ENCODE measurements around the gene TNS3.
A peak's percentile ranks its signal among the peaks of the same experiment; 100 is the strongest.

DNA sequence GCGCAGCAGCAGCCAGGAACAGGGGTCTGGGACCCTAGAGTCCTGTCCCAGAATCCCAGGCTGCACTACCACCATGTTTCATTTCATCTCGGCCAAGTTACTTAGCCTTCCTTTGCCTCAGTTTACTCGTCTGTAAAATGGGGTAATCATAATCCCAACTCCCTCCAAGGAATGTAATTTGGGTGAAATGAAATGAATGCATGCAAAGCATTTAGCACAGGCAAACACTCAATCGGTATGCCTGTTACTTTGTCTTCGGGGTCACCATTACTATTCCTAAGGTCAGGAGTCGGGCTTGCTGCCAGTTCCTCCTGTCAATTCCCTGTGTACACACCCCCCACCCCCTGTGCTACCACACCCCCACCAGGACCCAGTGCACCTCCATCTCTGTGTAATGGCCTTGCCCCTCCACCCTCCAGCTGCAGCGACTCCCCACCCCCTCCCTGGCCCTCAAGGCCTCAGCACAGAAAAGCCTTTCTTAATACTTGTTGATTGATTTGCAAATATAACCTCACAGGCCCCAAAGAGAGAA is 1.7 kb downstream of the TNS3 start:
- TF ChIP-seq MED1 (CRISPR knock-in tag; IDR thresholded peaks at IDR 0.05): peak; percentile 74
- TF ChIP-seq, protein P1, sequence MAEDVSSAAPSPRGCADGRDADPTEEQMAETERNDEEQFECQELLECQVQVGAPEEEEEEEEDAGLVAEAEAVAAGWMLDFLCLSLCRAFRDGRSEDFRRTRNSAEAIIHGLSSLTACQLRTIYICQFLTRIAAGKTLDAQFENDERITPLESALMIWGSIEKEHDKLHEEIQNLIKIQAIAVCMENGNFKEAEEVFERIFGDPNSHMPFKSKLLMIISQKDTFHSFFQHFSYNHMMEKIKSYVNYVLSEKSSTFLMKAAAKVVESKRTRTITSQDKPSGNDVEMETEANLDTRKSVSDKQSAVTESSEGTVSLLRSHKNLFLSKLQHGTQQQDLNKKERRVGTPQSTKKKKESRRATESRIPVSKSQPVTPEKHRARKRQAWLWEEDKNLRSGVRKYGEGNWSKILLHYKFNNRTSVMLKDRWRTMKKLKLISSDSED (CRISPR knock-in tag; IDR thresholded peaks at IDR 0.05): no peak
- TF ChIP-seq, protein P2, sequence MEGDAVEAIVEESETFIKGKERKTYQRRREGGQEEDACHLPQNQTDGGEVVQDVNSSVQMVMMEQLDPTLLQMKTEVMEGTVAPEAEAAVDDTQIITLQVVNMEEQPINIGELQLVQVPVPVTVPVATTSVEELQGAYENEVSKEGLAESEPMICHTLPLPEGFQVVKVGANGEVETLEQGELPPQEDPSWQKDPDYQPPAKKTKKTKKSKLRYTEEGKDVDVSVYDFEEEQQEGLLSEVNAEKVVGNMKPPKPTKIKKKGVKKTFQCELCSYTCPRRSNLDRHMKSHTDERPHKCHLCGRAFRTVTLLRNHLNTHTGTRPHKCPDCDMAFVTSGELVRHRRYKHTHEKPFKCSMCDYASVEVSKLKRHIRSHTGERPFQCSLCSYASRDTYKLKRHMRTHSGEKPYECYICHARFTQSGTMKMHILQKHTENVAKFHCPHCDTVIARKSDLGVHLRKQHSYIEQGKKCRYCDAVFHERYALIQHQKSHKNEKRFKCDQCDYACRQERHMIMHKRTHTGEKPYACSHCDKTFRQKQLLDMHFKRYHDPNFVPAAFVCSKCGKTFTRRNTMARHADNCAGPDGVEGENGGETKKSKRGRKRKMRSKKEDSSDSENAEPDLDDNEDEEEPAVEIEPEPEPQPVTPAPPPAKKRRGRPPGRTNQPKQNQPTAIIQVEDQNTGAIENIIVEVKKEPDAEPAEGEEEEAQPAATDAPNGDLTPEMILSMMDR (CRISPR knock-in tag; IDR thresholded peaks at IDR 0.05): 0 out of 2 replicates have a peak, but pooled peaks have one; percentile 9
- TF ChIP-seq, protein P3, sequence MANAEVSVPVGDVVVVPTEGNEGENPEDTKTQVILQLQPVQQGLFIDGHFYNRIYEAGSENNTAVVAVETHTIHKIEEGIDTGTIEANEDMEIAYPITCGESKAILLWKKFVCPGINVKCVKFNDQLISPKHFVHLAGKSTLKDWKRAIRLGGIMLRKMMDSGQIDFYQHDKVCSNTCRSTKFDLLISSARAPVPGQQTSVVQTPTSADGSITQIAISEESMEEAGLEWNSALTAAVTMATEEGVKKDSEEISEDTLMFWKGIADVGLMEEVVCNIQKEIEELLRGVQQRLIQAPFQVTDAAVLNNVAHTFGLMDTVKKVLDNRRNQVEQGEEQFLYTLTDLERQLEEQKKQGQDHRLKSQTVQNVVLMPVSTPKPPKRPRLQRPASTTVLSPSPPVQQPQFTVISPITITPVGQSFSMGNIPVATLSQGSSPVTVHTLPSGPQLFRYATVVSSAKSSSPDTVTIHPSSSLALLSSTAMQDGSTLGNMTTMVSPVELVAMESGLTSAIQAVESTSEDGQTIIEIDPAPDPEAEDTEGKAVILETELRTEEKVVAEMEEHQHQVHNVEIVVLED (CRISPR knock-in tag; IDR thresholded peaks at IDR 0.05; ENCODE audit: borderline replicate concordance): no peak
- TF ChIP-seq, protein P4, sequence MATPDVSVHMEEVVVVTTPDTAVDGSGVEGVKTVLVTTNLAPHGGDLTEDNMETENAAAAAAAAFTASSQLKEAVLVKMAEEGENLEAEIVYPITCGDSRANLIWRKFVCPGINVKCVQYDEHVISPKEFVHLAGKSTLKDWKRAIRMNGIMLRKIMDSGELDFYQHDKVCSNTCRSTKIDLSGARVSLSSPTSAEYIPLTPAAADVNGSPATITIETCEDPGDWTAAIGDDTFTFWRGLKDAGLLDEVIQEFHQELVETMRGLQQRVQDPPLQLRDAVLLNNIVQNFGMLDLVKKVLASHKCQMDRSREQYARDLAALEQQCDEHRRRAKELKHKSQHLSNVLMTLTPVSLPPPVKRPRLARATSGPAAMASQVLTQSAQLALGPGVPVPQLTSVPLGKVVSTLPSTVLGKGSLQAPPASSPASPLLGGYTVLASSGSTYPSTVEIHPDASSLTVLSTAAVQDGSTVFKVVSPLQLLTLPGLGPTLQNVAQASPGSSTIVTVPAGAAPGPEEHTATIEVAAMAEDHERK (CRISPR knock-in tag; IDR thresholded peaks at IDR 0.05; ENCODE audit: low read depth): no peak
- no peak for TF ChIP-seq SMAD9 (CRISPR knock-in tag; IDR thresholded peaks at IDR 0.05)
- TF ChIP-seq, protein P5, sequence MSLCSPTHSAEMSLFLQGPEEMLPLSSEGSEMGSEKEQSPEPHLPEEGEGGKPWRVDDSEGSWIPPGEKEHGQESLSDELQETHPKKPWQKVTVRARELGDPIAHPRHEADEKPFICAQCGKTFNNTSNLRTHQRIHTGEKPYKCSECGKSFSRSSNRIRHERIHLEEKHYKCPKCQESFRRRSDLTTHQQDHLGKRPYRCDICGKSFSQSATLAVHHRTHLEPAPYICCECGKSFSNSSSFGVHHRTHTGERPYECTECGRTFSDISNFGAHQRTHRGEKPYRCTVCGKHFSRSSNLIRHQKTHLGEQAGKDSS (CRISPR knock-in tag; IDR thresholded peaks at IDR 0.05; ENCODE audit: borderline replicate concordance, low read depth): no peak
- TF ChIP-seq, protein P6, sequence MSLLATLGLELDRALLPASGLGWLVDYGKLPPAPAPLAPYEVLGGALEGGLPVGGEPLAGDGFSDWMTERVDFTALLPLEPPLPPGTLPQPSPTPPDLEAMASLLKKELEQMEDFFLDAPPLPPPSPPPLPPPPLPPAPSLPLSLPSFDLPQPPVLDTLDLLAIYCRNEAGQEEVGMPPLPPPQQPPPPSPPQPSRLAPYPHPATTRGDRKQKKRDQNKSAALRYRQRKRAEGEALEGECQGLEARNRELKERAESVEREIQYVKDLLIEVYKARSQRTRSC (CRISPR knock-in tag; IDR thresholded peaks at IDR 0.05; ENCODE audit: low read depth): no peak
- TF ChIP-seq CREB1 (IDR thresholded peaks at IDR 0.05): no peak
- no peak for TF ChIP-seq CREB1 (CRISPR knock-in tag; IDR thresholded peaks at IDR 0.05)
- TF ChIP-seq ZFP36 (IDR thresholded peaks at IDR 0.05; ENCODE audit: borderline replicate concordance, low read depth, low read length, partially characterized antibody): no peak
- TF ChIP-seq, protein P7, sequence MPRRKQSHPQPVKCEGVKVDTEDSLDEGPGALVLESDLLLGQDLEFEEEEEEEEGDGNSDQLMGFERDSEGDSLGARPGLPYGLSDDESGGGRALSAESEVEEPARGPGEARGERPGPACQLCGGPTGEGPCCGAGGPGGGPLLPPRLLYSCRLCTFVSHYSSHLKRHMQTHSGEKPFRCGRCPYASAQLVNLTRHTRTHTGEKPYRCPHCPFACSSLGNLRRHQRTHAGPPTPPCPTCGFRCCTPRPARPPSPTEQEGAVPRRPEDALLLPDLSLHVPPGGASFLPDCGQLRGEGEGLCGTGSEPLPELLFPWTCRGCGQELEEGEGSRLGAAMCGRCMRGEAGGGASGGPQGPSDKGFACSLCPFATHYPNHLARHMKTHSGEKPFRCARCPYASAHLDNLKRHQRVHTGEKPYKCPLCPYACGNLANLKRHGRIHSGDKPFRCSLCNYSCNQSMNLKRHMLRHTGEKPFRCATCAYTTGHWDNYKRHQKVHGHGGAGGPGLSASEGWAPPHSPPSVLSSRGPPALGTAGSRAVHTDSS (CRISPR knock-in tag; conservative IDR thresholded peaks at IDR 0.05): no peak
- no peak for TF ChIP-seq TCF12 (IDR thresholded peaks at IDR 0.05)
- TF ChIP-seq TCF12 (CRISPR knock-in tag; IDR thresholded peaks at IDR 0.05): no peak
- no peak for TF ChIP-seq HNRNPUL1 (IDR thresholded peaks at IDR 0.05; ENCODE audit: low read depth, low read length)
- TF ChIP-seq EZH2 (conservative IDR thresholded peaks at IDR 0.05; ENCODE audit: low read depth, low read length): no peak

All from HepG2 (cell line).